Adrenal gland (tissue), 5 donors: ENCODE data around the gene TEFM.

Experiments
- CTCF ChIP-seq, 6 experiments: fragments of 450-650 bp in 4 of 6; fragments of 200-600 bp in 2 of 6; sonication (generic) in 1 of 6; IDR thresholded peaks; 1 replicate in 5 of 6; 2 replicates in 1 of 6; pipeline versions ENCODE4 v1.5.1 to v1.8.0; 2016 to 2021; ENCODE audit warnings: antibody characterized with exemption in 6 of 6, mild to moderate bottlenecking in 2 of 6, moderate library complexity in 1 of 6
- POLR2A ChIP-seq, 2 donors: fragments of 450-650 bp; IDR thresholded peaks; one replicate each; pipeline ENCODE4 v1.6.1; 2017; ENCODE audit warnings: antibody characterized with exemption in 2 of 2, mild to moderate bottlenecking in 2 of 2, moderate library complexity in 1 of 2
- donor health status: DM: no; HTN: no; CAD: no.

- no peak for TF ChIP-seq POLR2A (IDR thresholded peaks at IDR 0.05)
- TF ChIP-seq CTCF (IDR thresholded peaks at IDR 0.05): no peak
Observed at GRCh38 chr17:30942308-30943079, 36.5 kb upstream of the TEFM start.
